NCI-H146 treated with DMSO at 0.1 percent for 48 hours (cell line): Measurements from ENCODE around the gene LYRM7.
"Not testable (repeated sequence)": the region's sequence is repeated elsewhere in the genome, so short reads cannot be mapped to it uniquely, and the experiment has no call there.

Experiments
- DNase-seq: peaks from one replicate; lab custom pipeline; 2025; ENCODE audit not compliant: unreplicated experiment; lab: John Stamatoyannopoulos, UW

The LYRM7 gene

GRCh38 chr5:131171276-131171810 is 599 bp downstream of the LYRM7 start:
- peak; percentile 3 for DNase-seq

- DNase-seq = no peak
These were observed 9.7 kb downstream of the LYRM7 start for GRCh38 chr5:131180407-131180806.

- no peak for DNase-seq
These were observed 12.1 kb downstream of the LYRM7 start for GRCh38 chr5:131182839-131183238.

GRCh38 chr5:131185523-131186104 is 14.9 kb downstream of the LYRM7 start:
- no peak for DNase-seq

- DNase-seq = peak; percentile 25
These were observed 16.0 kb downstream of the LYRM7 start for GRCh38 chr5:131186561-131187256.

- no peak for DNase-seq
These were observed 22.4 kb downstream of the LYRM7 start for GRCh38 chr5:131193106-131193505.

DNA sequence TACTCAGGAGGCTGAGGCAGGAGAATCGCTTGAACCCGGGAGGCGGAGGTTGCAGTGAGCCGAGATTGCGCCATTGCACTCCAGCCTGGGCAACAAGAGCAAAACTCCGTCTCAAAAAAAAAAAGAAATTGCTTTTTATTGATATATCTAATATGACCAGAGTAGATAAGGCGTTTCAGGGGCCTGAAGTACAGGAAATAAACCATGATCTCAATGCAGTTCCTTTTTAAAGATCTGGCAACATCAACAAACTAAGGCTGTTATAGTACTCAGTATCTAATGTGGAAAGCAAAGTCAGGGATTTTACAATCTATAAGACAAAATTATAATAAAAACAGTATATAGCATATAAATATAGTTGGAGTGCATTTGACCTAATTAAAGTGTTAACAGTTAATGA is 23.2 kb downstream of the LYRM7 start:
- not testable (repeated sequence) for DNase-seq

DNA sequence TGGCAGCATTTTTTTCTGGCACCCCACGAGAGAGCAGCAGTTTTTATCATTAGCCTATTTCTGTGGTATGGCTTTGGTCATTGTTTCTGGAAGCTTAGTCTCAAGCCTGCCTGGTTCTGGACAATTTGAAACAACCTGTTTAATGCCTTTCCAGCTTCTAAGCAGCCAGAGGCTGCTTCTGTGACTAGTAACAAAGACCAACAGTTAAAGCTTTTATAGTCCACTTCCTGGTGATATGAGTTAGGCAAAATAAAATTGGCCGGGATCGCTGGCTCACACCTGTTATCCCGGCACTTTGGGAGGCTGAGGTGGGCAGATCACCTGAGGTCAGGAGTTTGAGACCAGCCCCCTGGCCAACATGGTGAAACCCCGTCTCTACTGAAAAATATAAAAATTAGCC is 24.0 kb downstream of the LYRM7 start:
- DNase-seq = no peak

DNA sequence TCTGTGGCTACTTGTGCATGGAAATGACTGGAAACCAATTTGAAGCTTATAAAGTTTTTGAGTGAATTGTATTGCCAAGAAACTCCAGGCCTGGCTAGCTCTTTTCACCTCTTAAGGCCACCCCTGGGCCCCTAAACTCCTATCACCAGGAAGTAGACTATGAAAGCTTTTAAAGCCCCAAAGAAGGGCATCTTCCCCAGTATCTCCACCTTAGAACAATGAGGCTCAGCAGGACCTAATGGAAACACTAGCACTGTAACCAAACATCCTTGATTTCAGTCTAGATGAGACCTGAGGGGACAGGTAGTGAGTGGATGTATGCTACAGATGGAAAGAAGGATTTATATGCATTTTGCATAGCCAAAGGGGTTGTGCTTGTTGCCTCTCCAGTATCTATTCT is 25.0 kb downstream of the LYRM7 start:
- no peak for DNase-seq

GRCh38 chr5:131196331-131196730 is 25.6 kb downstream of the LYRM7 start:
- DNase-seq = no peak

DNA sequence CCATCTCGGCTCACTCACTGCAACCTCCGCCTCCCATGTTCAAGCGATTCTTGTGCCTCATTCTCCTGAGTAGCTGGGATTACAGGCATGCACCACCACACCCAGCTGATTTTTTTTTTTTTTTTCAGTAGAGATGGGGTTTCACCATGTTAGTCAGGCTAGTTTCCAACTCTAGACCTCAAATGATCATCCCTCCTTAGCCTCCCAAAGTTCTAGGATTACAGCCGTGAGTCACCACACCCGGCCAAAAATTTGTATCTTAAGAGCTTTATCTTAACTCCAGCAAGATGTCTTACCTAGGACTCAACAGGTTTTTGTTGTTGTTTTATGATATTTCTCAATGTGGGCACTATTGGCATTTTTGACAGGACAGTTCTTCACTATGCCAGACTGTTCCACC is 27.9 kb downstream of the LYRM7 start:
- DNase-seq = no peak

GRCh38 chr5:131200560-131200959 is 29.8 kb downstream of the LYRM7 start:
- DNase-seq = no peak

DNA sequence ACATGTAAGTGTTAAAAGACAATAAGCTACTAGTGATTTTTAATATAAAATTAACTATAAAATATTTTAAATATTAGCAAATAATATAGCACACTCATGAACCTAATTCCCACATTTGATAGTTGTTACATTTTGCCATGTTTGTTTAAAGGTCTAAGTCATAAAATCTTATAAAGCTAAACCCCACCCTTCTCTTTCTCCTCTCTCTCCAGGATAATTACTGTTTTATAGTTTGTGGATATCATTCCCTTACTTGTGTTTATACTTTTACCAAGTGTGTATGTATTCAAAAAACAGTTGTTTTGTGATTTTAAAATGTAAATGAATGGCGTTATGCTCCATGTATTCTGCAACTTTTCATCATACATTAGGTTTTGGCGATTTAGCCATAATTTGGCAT is 34.2 kb downstream of the LYRM7 start:
- no peak for DNase-seq

DNA sequence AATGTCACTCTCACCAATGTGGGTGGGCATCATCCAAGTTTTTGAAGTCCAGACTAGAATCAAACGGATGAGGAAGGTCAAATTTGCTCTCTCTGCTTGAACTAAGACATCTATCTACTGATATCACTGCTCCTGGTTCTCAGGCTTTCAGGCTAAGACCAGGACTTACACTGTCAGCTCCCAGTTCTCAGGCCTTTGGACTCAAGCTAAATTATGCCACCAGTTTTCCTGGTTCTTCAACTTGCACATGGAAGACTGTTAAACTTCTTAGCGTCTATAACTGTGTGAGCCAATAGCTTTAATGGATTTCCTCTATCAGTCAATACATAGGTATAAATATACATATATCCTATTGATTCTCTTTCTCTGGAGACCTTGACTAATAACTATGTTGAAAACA is 35.3 kb downstream of the LYRM7 start:
- no peak for DNase-seq

- no peak for DNase-seq
These were observed 36.0 kb downstream of the LYRM7 start for GRCh38 chr5:131206772-131207171.

- DNase-seq = no peak
These were observed 38.4 kb downstream of the LYRM7 start for GRCh38 chr5:131209175-131209505.

DNA sequence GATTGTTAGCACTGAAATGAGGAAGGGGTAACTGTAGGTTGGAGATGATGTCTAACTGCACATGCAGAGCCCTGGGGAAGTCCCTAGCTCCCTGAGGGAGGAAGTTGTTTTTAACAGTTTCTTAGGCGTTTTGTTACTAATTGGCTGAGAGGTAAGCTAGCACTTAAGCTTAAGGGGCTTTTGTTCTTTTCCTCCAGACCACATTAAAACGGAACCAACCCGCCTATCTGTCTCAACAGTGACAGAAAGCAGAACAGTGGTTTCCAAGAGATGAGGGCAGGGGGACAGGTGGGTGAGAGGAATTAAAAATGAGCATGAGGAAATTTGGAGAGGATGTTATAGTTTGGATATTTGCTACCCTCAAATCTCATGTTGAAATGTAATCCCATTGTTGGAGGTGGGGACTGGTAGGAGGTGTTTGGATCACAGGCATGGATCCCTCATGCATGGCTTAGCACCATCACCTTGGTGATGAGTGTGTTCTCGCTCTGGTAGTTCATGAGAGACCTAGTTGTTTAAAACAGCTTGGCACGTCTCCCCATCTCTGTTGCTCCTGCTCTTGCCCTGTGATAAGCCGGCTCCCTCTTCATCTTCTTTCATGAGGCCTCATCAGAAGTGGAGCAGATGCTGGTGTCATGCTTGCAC is 38.9 kb downstream of the LYRM7 start:
- no peak for DNase-seq

DNA sequence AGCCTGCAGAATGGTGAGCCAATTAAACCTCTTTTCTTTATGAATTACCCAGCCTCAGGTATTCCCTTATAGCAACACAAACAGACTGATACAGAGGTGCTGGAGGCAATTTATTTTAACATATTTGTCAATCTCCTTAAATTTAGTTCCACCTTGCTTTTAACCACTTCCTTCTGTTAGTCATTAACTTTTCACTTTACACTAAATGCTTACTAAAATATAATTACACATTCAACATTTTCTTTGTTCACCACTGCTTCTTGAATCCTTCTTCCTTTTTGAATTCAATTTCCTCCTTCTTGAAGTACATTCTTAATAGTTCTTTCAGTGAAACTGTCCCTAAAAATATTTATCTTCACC is 39.4 kb downstream of the LYRM7 start:
- DNase-seq = no peak

DNA sequence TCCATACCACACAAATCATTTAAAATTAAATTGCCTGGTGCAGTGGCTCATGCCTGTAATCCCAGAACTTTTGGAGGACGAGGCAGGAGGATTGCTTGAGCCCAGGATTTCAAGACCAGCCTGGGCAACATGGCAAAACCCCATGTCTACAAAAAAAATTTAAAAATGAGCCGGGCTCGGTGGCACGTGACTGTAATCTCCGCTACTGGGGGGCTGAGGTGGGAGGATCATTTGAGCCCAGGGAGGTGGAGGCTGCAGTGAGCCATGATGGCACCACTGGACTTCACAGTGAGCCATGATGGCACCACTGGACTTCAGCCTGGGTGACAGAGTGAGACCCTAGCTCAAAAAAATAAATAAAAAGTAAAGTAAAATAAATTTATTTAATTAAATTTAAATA is 40.9 kb downstream of the LYRM7 start:
- DNase-seq = no peak

GRCh38 chr5:131212471-131213021 is 41.8 kb downstream of the LYRM7 start:
- no peak for DNase-seq

GRCh38 chr5:131214609-131215227 is 44.0 kb downstream of the LYRM7 start:
- DNase-seq = no peak

GRCh38 chr5:131217791-131218190 is 47.0 kb downstream of the LYRM7 start:
- DNase-seq = no peak
